Left lung (tissue), 10 donors: ENCODE measurements around the gene ZNF804B. TPM values are rescaled to one million over a fixed set of nuclear protein-coding genes. Genes with fewer than 3 reads are reported as not detected.
A peak's percentile ranks its signal among the peaks of the same experiment; 100 is the strongest.

Source experiments
- ATAC-seq: fragments of 200-7000 bp; cut with Tn5 transposase; one replicate; pipeline ENCODE4 v1.9.1; 2020; ENCODE audit warnings: moderate library complexity
- DNase-seq, 4 donors: peaks; one replicate each; pipeline ENCODE4 v3.0.0-alpha.2; 2013 to 2020
- H3K27ac ChIP-seq, 2 donors: fragments of 200-600 bp; sonication (generic) in 1 of 2; one replicate each; pipeline versions ENCODE4 v1.5.0 to v1.8.0; 2020 to 2021
- H3K27me3 ChIP-seq, 2 donors: fragments of 200-600 bp; sonication (generic) in 1 of 2; one replicate each; pipeline versions ENCODE4 v1.5.0 to v1.8.0; 2020 to 2021
- H3K36me3 ChIP-seq, 2 donors: fragments of 200-600 bp; sonication (generic) in 1 of 2; one replicate each; pipeline versions ENCODE4 v1.5.0 to v1.8.0; 2020 to 2021
- H3K4me1 ChIP-seq, 2 donors: fragments of 200-600 bp; one replicate each; pipeline ENCODE4 v1.8.0; 2021
- H3K4me3 ChIP-seq, 2 donors: fragments of 200-600 bp; sonication (generic) in 1 of 2; one replicate each; pipeline versions ENCODE4 v1.5.0 to v1.8.0; 2020 to 2021; ENCODE audit warnings: mild to moderate bottlenecking in 1 of 2
- H3K9me3 ChIP-seq, 2 donors: fragments of 200-600 bp; sonication (generic) in 1 of 2; one replicate each; pipeline versions ENCODE4 v1.5.0 to v1.8.0; 2020 to 2021
- intact Hi-C, 2 donors: fragments of 100-400 bp; cut with DNase I; formaldehyde crosslinking; loops; one replicate each; pipeline versions ENCODE4 v1.11.2 to v1.14.2; 2022
- polyA plus RNA-seq, 6 donors: library from polyadenylated mRNA; unstranded; fragments of 120-200 nt; gene quantifications; one replicate each; pipeline ENCODE4 v1.2.1, GENCODE V29; 2013; ENCODE audit not compliant: insufficient read length in 6 of 6
- total RNA-seq, 2 donors: library from RNA; stranded (reverse); fragmentation: NEBNext Ultra II Directional; extraction: Animal tissue kit (Norgen Biotek cat#: 25700); gene quantifications; one replicate each; pipeline ENCODE4 v1.2.1, GENCODE V29; 2021
- TF ChIP-seq, protein P1 (sequence below), 2 donors: fragments of 200-600 bp; sonication (generic) in 1 of 2; IDR thresholded peaks; one replicate each; pipeline versions ENCODE4 v1.5.0 to v1.8.0; 2021; ENCODE audit warnings: antibody characterized with exemption in 2 of 2
- donor health status: DM: no; HTN: yes; CAD: no.
- donor health status: DM: no; HTN: no; CAD: no.

ZNF804B gene
- total and polyA plus RNA-seq, 8 donors = 0.05 to 0.14 (median 0.09) TPM; not detected in 3

DNA sequence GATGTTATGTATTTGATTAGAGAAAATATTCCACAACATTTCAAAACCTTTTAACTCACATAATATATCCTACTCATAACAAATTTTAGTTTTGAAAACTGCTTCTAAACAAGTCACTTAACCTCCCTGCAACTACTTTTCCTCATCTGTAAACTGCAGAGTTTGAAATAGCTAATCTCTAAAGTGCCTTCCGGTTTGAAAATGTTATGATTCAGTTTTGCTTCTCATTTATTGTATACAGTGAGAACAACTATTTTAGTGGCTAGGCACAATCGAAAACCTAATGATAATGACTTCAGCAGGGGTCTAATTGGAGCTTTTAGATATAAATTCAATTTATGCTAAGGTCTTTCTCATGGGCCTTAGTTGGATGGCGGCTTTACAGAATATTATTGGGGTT is 66.7 kb downstream of the ZNF804B start:
- H3K27ac ChIP-seq = no peak overlapping the region
- intact Hi-C loops = no loop called here

DNA sequence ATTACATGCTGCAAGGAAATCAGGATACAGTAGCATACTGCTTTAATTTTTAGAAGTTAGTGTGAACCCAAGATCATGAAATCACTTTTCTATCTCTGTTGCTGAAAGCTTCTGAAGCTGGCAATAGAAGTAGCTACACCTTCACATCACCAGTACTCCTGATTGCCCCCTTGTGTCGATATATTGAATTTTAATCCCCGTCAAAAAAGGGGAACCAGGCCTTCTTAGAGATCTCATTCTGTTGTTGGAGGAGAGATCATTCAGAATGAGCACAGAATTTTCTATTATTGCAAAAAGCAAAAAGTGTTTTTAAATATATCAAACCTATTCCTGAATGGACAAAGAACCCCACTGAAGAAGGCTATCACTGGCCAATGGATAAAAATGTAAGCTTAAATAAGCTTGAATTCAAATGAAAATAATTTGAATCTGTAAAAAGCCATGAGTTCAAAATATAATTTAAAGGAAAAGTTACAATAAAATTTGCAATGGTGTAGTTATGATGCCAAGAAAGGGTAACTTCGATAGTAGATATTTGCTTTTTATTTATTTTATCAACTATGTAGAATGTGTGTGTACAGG is 75.7 kb downstream of the ZNF804B start:
- ATAC-seq = no peak
- DNase-seq = peak in 1 of 4 donors; percentile 10
- H3K9me3 ChIP-seq = no peaks in the 10 kb centered on the region
- TF ChIP-seq, protein P1, sequence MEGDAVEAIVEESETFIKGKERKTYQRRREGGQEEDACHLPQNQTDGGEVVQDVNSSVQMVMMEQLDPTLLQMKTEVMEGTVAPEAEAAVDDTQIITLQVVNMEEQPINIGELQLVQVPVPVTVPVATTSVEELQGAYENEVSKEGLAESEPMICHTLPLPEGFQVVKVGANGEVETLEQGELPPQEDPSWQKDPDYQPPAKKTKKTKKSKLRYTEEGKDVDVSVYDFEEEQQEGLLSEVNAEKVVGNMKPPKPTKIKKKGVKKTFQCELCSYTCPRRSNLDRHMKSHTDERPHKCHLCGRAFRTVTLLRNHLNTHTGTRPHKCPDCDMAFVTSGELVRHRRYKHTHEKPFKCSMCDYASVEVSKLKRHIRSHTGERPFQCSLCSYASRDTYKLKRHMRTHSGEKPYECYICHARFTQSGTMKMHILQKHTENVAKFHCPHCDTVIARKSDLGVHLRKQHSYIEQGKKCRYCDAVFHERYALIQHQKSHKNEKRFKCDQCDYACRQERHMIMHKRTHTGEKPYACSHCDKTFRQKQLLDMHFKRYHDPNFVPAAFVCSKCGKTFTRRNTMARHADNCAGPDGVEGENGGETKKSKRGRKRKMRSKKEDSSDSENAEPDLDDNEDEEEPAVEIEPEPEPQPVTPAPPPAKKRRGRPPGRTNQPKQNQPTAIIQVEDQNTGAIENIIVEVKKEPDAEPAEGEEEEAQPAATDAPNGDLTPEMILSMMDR (IDR thresholded peaks at IDR 0.05) = peak in 1 of 2 donors; percentile 15
- no peaks in the 10 kb centered on the region for H3K27me3 ChIP-seq
- intact Hi-C loops = no loop called here
- H3K4me1 ChIP-seq = no peaks in the 10 kb centered on the region
- no peak overlapping the region for H3K27ac ChIP-seq
- H3K4me3 ChIP-seq = no peak overlapping the region
- H3K36me3 ChIP-seq = no peaks in the 10 kb centered on the region

More for the DNA sequence above, 66.7 kb downstream of the ZNF804B start:
- Histone ChIP-seq H3K4me1 (no peaks in the 10 kb centered on the region), H3K4me3 (no peak overlapping the region), H3K36me3 (no peaks in the 10 kb centered on the region), H3K9me3 (no peaks in the 10 kb centered on the region), H3K27me3 (no peaks in the 10 kb centered on the region)
- DNase-seq (no peak), ATAC-seq (no peak)
- TF ChIP-seq, protein P1 (IDR thresholded peaks at IDR 0.05) = no peak

DNA sequence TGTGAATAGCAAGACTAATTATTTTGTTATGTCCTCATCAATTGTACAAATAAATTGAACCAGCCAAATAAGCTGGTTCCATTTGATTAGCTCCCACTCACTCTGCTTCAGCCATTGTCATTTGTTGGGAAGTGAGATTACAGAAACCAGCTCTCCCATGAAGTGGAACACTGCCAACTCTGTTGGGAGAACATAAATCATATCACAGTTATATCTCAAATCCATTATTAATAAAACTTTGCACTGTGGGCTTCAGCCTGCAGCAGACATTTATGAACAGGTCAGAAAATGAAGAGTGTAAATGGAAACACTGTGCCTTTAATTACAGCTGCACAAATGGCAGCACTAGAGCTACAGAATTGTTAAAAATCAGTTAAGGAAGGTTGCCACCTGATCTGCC is 82.7 kb downstream of the ZNF804B start:
- TF ChIP-seq, protein P1 (IDR thresholded peaks at IDR 0.05) = no peak
- Histone ChIP-seq H3K9me3 (no peaks in the 10 kb centered on the region), H3K27me3 (no peaks in the 10 kb centered on the region), H3K36me3 (no peaks in the 10 kb centered on the region), H3K4me1 (no peaks in the 10 kb centered on the region), H3K4me3 (no peak overlapping the region), H3K27ac (no peak overlapping the region)
- intact Hi-C loops = no loop called here
- no peak for DNase-seq
- no peak for ATAC-seq

DNA sequence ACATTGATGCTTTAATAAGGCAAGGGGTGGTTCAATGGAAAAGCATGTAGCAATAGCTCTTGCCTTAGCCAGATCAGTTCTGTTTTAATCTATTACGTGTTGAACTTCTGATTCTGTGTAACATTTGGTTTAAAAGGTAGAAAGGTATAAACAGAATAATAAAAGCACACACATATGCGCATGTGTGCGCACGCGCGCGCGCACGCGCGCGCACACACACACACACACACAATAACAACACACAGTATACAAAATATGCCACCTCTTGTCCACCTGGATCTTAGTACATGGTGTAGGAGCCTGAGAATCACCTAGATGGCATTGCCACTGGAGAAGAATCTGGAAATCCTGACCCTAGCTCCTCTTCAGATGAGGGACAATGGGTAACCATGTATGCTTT is 85.6 kb downstream of the ZNF804B start:
- Histone ChIP-seq H3K27me3 (no peaks in the 10 kb centered on the region), H3K4me1 (no peaks in the 10 kb centered on the region), H3K9me3 (no peaks in the 10 kb centered on the region), H3K36me3 (no peaks in the 10 kb centered on the region), H3K4me3 (no peak overlapping the region), H3K27ac (no peak overlapping the region)
- ATAC-seq (no peak), DNase-seq (no peak)
- intact Hi-C loops = no loop called here
- TF ChIP-seq, protein P1 (IDR thresholded peaks at IDR 0.05) = no peak

DNA sequence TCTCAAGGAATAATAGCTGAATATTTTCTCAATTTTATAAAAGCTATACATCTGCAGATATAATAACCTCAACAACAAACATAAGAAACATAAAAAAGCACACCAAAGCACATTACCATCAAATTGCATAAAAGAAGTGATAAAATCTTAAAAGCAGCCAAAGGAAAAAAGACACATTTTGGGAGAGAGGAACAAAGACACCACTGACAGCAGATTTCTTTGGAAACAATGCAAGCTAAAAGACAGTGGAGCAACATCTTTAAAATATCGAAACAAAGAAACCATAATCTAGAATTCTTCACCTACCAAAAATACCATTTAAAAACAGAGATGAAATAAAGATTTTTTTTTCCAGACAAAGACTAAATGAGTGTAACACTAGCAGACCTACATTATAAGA is 91.7 kb downstream of the ZNF804B start:
- Histone ChIP-seq H3K36me3 (no peaks in the 10 kb centered on the region), H3K4me1 (no peaks in the 10 kb centered on the region), H3K9me3 (no peaks in the 10 kb centered on the region), H3K27me3 (no peaks in the 10 kb centered on the region), H3K27ac (no peak overlapping the region), H3K4me3 (no peak overlapping the region)
- intact Hi-C loops = no loop called here
- ATAC-seq = no peak
- TF ChIP-seq, protein P1 (IDR thresholded peaks at IDR 0.05) = no peak
- no peak for DNase-seq
